Astrocyte of the spinal cord (primary cell): ENCODE measurements around the gene OR14A16.

Experiments used
- DNase-seq: peaks from one replicate; pipeline ENCODE4 v3.0.0; 2011; ENCODE audit warnings: low read depth, low spot score
- H3K4me3 ChIP-seq: 2 replicates; pipeline ENCODE4 v1.5.1; 2011; ENCODE audit warnings: low read depth, mild to moderate bottlenecking, low read length, moderate library complexity
- CTCF ChIP-seq: IDR thresholded peaks from 2 replicates; pipeline ENCODE4 v1.5.1; 2012; ENCODE audit warnings: low read depth, mild to moderate bottlenecking, low read length, inconsistent platforms
- in situ Hi-C: cut with HindIII; loops from 2 replicates; pipeline ENCODE4 v1.10.0; 2017; ENCODE audit warnings: low sequenced_read_pairs

OR14A16 gene

GRCh38 chr1:247843411-247843810 lies 19.5 kb upstream of the OR14A16 start:
- H3K4me3 ChIP-seq, result no peak overlapping the region
- in situ Hi-C loops, result no loop called here
- DNase-seq, result no peak
- no peak for TF ChIP-seq CTCF

GRCh38 chr1:247841796-247842195 lies 17.9 kb upstream of the OR14A16 start, which contains the start of gene OR11L1:
OR11L1 (minus strand) TSS chr1:247841896; CDS start chr1:247841896, 0 bp downstream.
- in situ Hi-C loops, result no loop called here
- DNase-seq, result no peak
- no peak for TF ChIP-seq CTCF
- H3K4me3 ChIP-seq, result no peak within 1 kb of the TSS

GRCh38 chr1:247840818-247841217 lies 16.9 kb upstream of the OR14A16 start:
- H3K4me3 ChIP-seq, result no peak overlapping the region
- TF ChIP-seq CTCF, result no peak
- in situ Hi-C loops, result no loop called here
- DNase-seq, result no peak

GRCh38 chr1:247833601-247834000 lies 9.7 kb upstream of the OR14A16 start:
- in situ Hi-C loops, result no loop called here
- no peak for DNase-seq
- no peak for TF ChIP-seq CTCF
- H3K4me3 ChIP-seq, result no peak overlapping the region

GRCh38 chr1:247829656-247830055 lies 5.7 kb upstream of the OR14A16 start:
- no peak for TF ChIP-seq CTCF
- no peak for DNase-seq
- no peak overlapping the region for H3K4me3 ChIP-seq
- in situ Hi-C loops, result no loop called here

- in situ Hi-C loops, result no loop called here
- H3K4me3 ChIP-seq, result no peak overlapping the region
- no peak for TF ChIP-seq CTCF
- no peak for DNase-seq
These were observed 1.4 kb upstream of the OR14A16 start for GRCh38 chr1:247825362-247825761.

- no peak for TF ChIP-seq CTCF
- in situ Hi-C loops, result no loop called here
- H3K4me3 ChIP-seq, result no peak overlapping the region
- DNase-seq, result no peak
These were observed 1.9 kb downstream of the OR14A16 start for GRCh38 chr1:247822060-247822459.
